HCT116 (cell line): Measurements from ENCODE around the gene RAPSN. TPM values are rescaled to one million over a fixed set of nuclear protein-coding genes. Genes with fewer than 3 reads are reported as not detected.

Source experiments
- ATAC-seq: fragments of 200-7000 bp; cut with Tn5 transposase; 2 replicates; pipeline ENCODE4 v1.9.1; 2020; ENCODE audit warnings: mild to moderate bottlenecking, moderate library complexity
- BruUV-seq: library from RNA; stranded (reverse); fragments of 400-500 nt; replicated peaks from 2 replicates; lab custom pipeline; 2021; lab: Mats Ljungman, UMichigan
- CTCF ChIA-PET: fragments of 300-600 bp; sonication (Branson Sonifier 250); formaldehyde crosslinking; loops from one replicate; lab custom pipeline; 2021; ENCODE audit warnings: antibody characterized with exemption; lab: Charles Lee
- POLR2A ChIA-PET: fragments of 300-600, 350-600 bp; sonication (Branson Sonifier 250); formaldehyde crosslinking; loops from one replicate; lab custom pipeline; 2021; ENCODE audit warnings: antibody characterized with exemption; lab: Charles Lee
- RAD21 ChIA-PET, 2 experiments: fragments of 300-600 bp; sonication (Branson Sonifier 250); formaldehyde crosslinking; loops; one replicate each; lab custom pipeline; 2023; ENCODE audit warnings: low total read pairs in 2 of 2; ENCODE audit not compliant: uncharacterized antibody in 2 of 2, unreplicated experiment in 2 of 2, low non-redundant PET in 1 of 2; lab: Charles Lee
- DNase-seq: peaks from one replicate; pipeline ENCODE4 v3.0.0-alpha.2; 2010; ENCODE audit warnings: low read depth, low spot score
- H2AFZ ChIP-seq: fragments of 200-600 bp; shearing (Covaris generic), sonication (generic); 2 replicates; pipeline ENCODE4 v1.6.1; 2017; ENCODE audit warnings: low read depth, mixed run types, mixed read lengths, antibody characterized with exemption, low read length; ENCODE audit not compliant: poor library complexity, severe bottlenecking
- H3K27ac ChIP-seq: 2 replicates; pipeline ENCODE4 v1.5.1; 2012; ENCODE audit warnings: low read depth, low read length
- H3K27me3 ChIP-seq: fragments of 200-600 bp; sonication (generic); 2 replicates; pipeline ENCODE4 v1.6.1; 2016; ENCODE audit warnings: mixed run types, low read length, mixed read lengths; ENCODE audit not compliant: insufficient read depth
- H3K36me3 ChIP-seq, 2 experiments: fragments of 200-500 bp in 1 of 2; fragments of 200-600 bp in 1 of 2; sonication (Bioruptor generic) in 1 of 2; sonication (generic) in 1 of 2; 2 replicates each; pipeline versions ENCODE4 v1.5.1 to v1.6.1; 2014 to 2016; ENCODE audit warnings: low read length in 2 of 2, inconsistent platforms in 1 of 2, mixed read lengths in 1 of 2, mixed run types in 1 of 2; ENCODE audit not compliant: insufficient read depth in 2 of 2, control insufficient read depth in 1 of 2
- H3K4me1 ChIP-seq, 2 experiments: fragments of 200-600 bp in 1 of 2; sonication (generic) in 1 of 2; 2 replicates each; pipeline versions ENCODE4 v1.5.1 to v1.6.1; 2012 to 2017; ENCODE audit warnings: low read length in 2 of 2, inconsistent platforms in 1 of 2, mild to moderate bottlenecking in 1 of 2, mixed read lengths in 1 of 2, mixed run types in 1 of 2, moderate library complexity in 1 of 2; ENCODE audit not compliant: insufficient read depth in 2 of 2, control insufficient read depth in 1 of 2
- H3K4me2 ChIP-seq: fragments of 200-600 bp; sonication (generic); 2 replicates; pipeline ENCODE4 v1.6.1; 2017; ENCODE audit warnings: mixed run types, low read length, mixed read lengths
- H3K4me3 ChIP-seq, 2 experiments: fragments of 200-600 bp in 1 of 2; sonication (generic) in 1 of 2; replicated peaks in 1 of 2; 2 replicates each; pipeline ENCODE4 v1.5.1; 2011 to 2016; ENCODE audit warnings: low read length in 2 of 2, control low read depth in 1 of 2, low read depth in 1 of 2, mild to moderate bottlenecking in 1 of 2, mixed read lengths in 1 of 2, mixed run types in 1 of 2
- H3K79me2 ChIP-seq: fragments of 200-600 bp; sonication (generic); 2 replicates; pipeline ENCODE4 v1.6.1; 2017; ENCODE audit warnings: mild to moderate bottlenecking, mixed run types, low read length, moderate library complexity, mixed read lengths; ENCODE audit not compliant: insufficient read depth
- H3K9ac ChIP-seq: fragments of 200-600 bp; sonication (generic); 2 replicates; pipeline ENCODE4 v1.6.1; 2016; ENCODE audit warnings: low read length, mixed read lengths
- H3K9me2 ChIP-seq: fragments of 200-600 bp; sonication (generic), shearing (Covaris generic); 2 replicates; pipeline ENCODE4 v1.6.1; 2017; ENCODE audit warnings: mixed run types, mild to moderate bottlenecking, moderate library complexity; ENCODE audit not compliant: insufficient read depth
- H3K9me3 ChIP-seq, 2 experiments: fragments of 200-500 bp in 1 of 2; fragments of 200-600 bp in 1 of 2; sonication (Bioruptor generic) in 1 of 2; sonication (generic) in 1 of 2; 2 replicates each; pipeline ENCODE4 v1.6.1; 2014 to 2017; ENCODE audit warnings: low read length in 2 of 2, mixed read lengths in 2 of 2, inconsistent platforms in 1 of 2, low read depth in 1 of 2, mild to moderate bottlenecking in 1 of 2, mixed run types in 1 of 2, moderate library complexity in 1 of 2; ENCODE audit not compliant: control insufficient read depth in 1 of 2, insufficient read depth in 1 of 2
- H4K20me1 ChIP-seq: fragments of 200-600 bp; sonication (generic), shearing (Covaris generic); 2 replicates; pipeline ENCODE4 v1.6.1; 2017; ENCODE audit warnings: mixed run types, mild to moderate bottlenecking, moderate library complexity; ENCODE audit not compliant: insufficient read depth
- CBX3 ChIP-seq: IDR thresholded peaks from 2 replicates; pipeline ENCODE4 v1.6.1; 2012; ENCODE audit warnings: low read depth
- CEBPB ChIP-seq: IDR thresholded peaks from 2 replicates; pipeline ENCODE4 v1.6.1; 2012; ENCODE audit warnings: low read depth
- CTCF ChIP-seq, 3 experiments: fragments of 200-600 bp in 1 of 3; sonication (generic) in 1 of 3; IDR thresholded peaks in 2 of 3; conservative IDR thresholded peaks in 1 of 3; 2 replicates each; pipeline ENCODE4 v1.5.1; 2012 to 2017; ENCODE audit warnings: low read depth in 2 of 3, low read length in 2 of 3, antibody characterized with exemption in 1 of 3, borderline replicate concordance in 1 of 3, control low read depth in 1 of 3, mild to moderate bottlenecking in 1 of 3, mixed read lengths in 1 of 3, mixed run types in 1 of 3, moderate library complexity in 1 of 3; ENCODE audit not compliant: insufficient read depth in 1 of 3
- EZH2phosphoT487 ChIP-seq: fragments of 200-600 bp; IDR thresholded peaks from 2 replicates; pipeline ENCODE4 v1.6.1; 2018; ENCODE audit warnings: antibody characterized with exemption, borderline replicate concordance
- FOSL1 ChIP-seq: IDR thresholded peaks from 2 replicates; pipeline ENCODE4 v1.6.1; 2012; ENCODE audit warnings: low read depth
- JUND ChIP-seq: IDR thresholded peaks from 2 replicates; pipeline ENCODE4 v1.6.1; 2012
- POLR2AphosphoS5 ChIP-seq: IDR thresholded peaks from 2 replicates; pipeline ENCODE4 v1.6.1; 2011; ENCODE audit warnings: mild to moderate bottlenecking, low read depth, low read length, moderate library complexity
- RAD21 ChIP-seq: IDR thresholded peaks from 2 replicates; pipeline ENCODE4 v1.6.1; 2012; ENCODE audit warnings: low read depth, mild to moderate bottlenecking
- REST ChIP-seq: IDR thresholded peaks from 2 replicates; pipeline ENCODE4 v1.6.1; 2012; ENCODE audit warnings: low read depth
- SIN3A ChIP-seq: IDR thresholded peaks from 2 replicates; pipeline ENCODE4 v1.6.1; 2012; ENCODE audit warnings: low read depth
- SP1 ChIP-seq: IDR thresholded peaks from 2 replicates; pipeline ENCODE4 v1.6.1; 2012; ENCODE audit warnings: low read depth
- SRF ChIP-seq: IDR thresholded peaks from 2 replicates; pipeline ENCODE4 v1.6.1; 2012; ENCODE audit warnings: low read depth
- TCF7L2 ChIP-seq: IDR thresholded peaks from 2 replicates; pipeline ENCODE4 v1.7.0; 2011; ENCODE audit warnings: borderline replicate concordance, inconsistent platforms; ENCODE audit not compliant: insufficient read depth, insufficient read length; ENCODE audit errors: extremely low read depth
- YY1 ChIP-seq: IDR thresholded peaks from 2 replicates; pipeline ENCODE4 v1.6.1; 2011; ENCODE audit warnings: low read length, low read depth, moderate library complexity, mild to moderate bottlenecking; ENCODE audit not compliant: insufficient replicate concordance; ENCODE audit errors: extremely low read depth
- ZFX ChIP-seq: fragments of 450-650 bp; IDR thresholded peaks from 2 replicates; pipeline ENCODE4 v1.6.1; 2017
- ZNF274 ChIP-seq: fragments of 200-500 bp; sonication (Bioruptor generic); IDR thresholded peaks from 2 replicates; pipeline ENCODE4 v1.6.1; 2014; ENCODE audit warnings: mild to moderate bottlenecking, low read depth, low read length, inconsistent platforms
- intact Hi-C: fragments of 100-400 bp; cut with micrococcal nuclease; formaldehyde crosslinking; loops from 2 replicates; pipeline ENCODE4 v1.10.0; 2022
- total RNA-seq: library from RNA; stranded (reverse); gene quantifications from one replicate; pipeline ENCODE4 v1.2.1, GENCODE V29; 2021; ENCODE audit not compliant: unreplicated experiment
- TF ChIP-seq, protein P1 (sequence below): IDR thresholded peaks from 2 replicates; pipeline ENCODE4 v1.6.1; 2012
- TF ChIP-seq, protein P2 (sequence below): IDR thresholded peaks from 2 replicates; pipeline ENCODE4 v1.6.1; 2012

The RAPSN gene
- total RNA-seq, 1 experiment from 2014 or later = 0.57 TPM

GRCh38 chr11:47417712-47418111, 31.2 kb downstream of the RAPSN start (continued):
- TF ChIP-seq REST (no peak), TCF7L2 (no peak), SP1 (no peak)

DNA sequence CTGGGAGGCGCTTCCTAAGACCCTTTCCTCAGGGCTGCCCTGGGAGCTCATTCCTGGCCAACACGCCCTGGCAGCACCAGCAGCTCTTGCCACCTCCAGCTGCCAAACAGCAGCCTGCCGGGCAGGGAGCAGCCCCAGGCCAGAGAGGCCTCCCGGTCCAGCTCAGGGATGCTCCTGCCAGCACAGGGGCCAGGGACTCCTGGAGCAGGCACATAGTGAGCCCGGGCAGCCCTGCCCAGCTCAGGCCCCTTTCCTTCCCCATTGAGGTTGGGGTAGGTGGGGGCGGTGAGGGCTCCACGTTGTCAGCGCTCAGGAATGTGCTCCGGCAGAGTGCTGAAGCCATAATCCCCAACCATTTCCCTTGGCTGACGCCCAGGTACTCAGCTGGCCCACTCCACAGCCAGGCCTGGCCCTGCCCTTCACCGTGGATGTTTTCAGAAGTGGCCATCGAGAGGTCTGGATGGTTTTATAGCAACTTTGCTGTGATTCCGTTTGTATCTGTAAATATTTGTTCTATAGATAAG, 32.9 kb downstream of the RAPSN start:
- no TSS peak for BruUV-seq
- Histone ChIP-seq H3K4me3 (peak overlapping the region in 1 of 2 experiments; percentile 28; a peak in 1 of 4 replicates), H3K27me3 (no peaks in the 10 kb centered on the region), H4K20me1 (no peaks in the 10 kb centered on the region), H3K9me3 (no peaks in the 10 kb centered on the region), H3K27ac (peak overlapping the region; percentile 84), H3K9me2 (no peaks in the 10 kb centered on the region), H3K9ac (peak overlapping the region; percentile 51), H3K4me1 (peaks cover 25 to 44% of the 10 kb centered on the region in 2 experiments), H3K79me2 (peaks cover 8% of the 10 kb centered on the region; the same call in 1 of the 2 replicates), H3K4me2 (peak overlapping the region; percentile 72), H3K36me3 (peaks cover 15 to 34% of the 10 kb centered on the region in 2 experiments), H2AFZ (no peak overlapping the region)
- peak; percentile 49 for DNase-seq
- ChIA-PET RAD21 (interaction anchor here in 1 of 2 experiments (0.6 kb wide), 1 partner anchor 9 kb away, joined by 3 read pairs; no protein-coding TSS in a partner anchor), CTCF (interaction anchor here (0.9 kb wide), 1 partner anchor 38 kb away, joined by 3 read pairs; no protein-coding TSS in a partner anchor), POLR2A (interaction anchor here (0.8 to 1.3 kb wide), 2 partner anchors 10 to 39 kb away, joined by 3 to 10 read pairs; partner anchors contain the start of gene PSMC3)
- ATAC-seq = peak; percentile 70
- intact Hi-C loops = no loop called here
- peak; percentile 65 for TF ChIP-seq JUND
- no peak for TF ChIP-seq TCF7L2
- TF ChIP-seq RAD21 = no peak
- TF ChIP-seq, protein P1, sequence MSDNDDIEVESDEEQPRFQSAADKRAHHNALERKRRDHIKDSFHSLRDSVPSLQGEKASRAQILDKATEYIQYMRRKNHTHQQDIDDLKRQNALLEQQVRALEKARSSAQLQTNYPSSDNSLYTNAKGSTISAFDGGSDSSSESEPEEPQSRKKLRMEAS = peak; percentile 55
- TF ChIP-seq, protein P2, sequence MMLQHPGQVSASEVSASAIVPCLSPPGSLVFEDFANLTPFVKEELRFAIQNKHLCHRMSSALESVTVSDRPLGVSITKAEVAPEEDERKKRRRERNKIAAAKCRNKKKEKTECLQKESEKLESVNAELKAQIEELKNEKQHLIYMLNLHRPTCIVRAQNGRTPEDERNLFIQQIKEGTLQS = no peak
- TF ChIP-seq CBX3 = no peak
- TF ChIP-seq SIN3A = no peak; the same call in 1 of the 2 replicates
- TF ChIP-seq FOSL1 = peak; percentile 53
- TF ChIP-seq CTCF (IDR thresholded peaks at IDR 0.05 in 2 of 3, conservative IDR thresholded peaks at IDR 0.05 in 1 of 3; ENCODE audit: borderline replicate concordance in 1 of 3, insufficient read depth in 1 of 3, low read depth in 2 of 3, low read length in 2 of 3) = no peak
- TF ChIP-seq SRF = no peak
- peak; percentile 72 for TF ChIP-seq POLR2AphosphoS5
- no peak for TF ChIP-seq EZH2phosphoT487
- peak; percentile 17 for TF ChIP-seq YY1
- TF ChIP-seq CEBPB = no peak
- TF ChIP-seq ZNF274 = no peak
- TF ChIP-seq ZFX = no peak
